OCI-LY1 (cell line): ENCODE measurements around the gene PARD3B.

Experiments
- EZH2 ChIP-seq: fragments of 200-600 bp; sonication (generic), shearing (Covaris generic); IDR thresholded peaks from 2 replicates; pipeline ENCODE4 v1.8.0; 2017; ENCODE audit warnings: borderline replicate concordance, mixed run types, mild to moderate bottlenecking, antibody characterized with exemption, low read length, moderate library complexity, mixed read lengths
- TF ChIP-seq, protein P1 (sequence below): fragments of 200-600 bp; sonication (generic), shearing (Covaris generic); IDR thresholded peaks from 2 replicates; pipeline ENCODE4 v1.5.1; 2017; ENCODE audit warnings: mild to moderate bottlenecking, antibody characterized with exemption, low read length, moderate library complexity, mixed read lengths

DNA sequence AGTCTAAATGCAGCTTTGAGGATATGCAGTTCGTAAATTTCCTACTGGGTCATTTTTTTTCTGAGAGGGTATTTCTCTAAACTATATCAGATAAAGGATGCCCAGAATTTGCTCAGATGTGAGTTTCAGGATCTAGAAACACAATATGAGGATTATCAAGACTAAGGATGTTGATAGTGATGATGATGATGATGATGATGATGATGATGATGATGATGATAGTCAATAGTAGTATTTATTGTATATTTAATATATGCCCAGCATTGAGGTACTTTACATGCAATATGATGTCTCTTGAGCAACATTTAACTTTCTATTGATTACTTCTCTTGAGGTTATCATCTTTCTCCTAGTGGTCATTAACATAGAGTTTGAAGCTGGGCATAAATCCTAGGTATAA, 914.9 kb downstream of the PARD3B start:
- TF ChIP-seq, protein P1, sequence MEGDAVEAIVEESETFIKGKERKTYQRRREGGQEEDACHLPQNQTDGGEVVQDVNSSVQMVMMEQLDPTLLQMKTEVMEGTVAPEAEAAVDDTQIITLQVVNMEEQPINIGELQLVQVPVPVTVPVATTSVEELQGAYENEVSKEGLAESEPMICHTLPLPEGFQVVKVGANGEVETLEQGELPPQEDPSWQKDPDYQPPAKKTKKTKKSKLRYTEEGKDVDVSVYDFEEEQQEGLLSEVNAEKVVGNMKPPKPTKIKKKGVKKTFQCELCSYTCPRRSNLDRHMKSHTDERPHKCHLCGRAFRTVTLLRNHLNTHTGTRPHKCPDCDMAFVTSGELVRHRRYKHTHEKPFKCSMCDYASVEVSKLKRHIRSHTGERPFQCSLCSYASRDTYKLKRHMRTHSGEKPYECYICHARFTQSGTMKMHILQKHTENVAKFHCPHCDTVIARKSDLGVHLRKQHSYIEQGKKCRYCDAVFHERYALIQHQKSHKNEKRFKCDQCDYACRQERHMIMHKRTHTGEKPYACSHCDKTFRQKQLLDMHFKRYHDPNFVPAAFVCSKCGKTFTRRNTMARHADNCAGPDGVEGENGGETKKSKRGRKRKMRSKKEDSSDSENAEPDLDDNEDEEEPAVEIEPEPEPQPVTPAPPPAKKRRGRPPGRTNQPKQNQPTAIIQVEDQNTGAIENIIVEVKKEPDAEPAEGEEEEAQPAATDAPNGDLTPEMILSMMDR, result no peak
- no peak for TF ChIP-seq EZH2
